ENCODE measurements around the gene ECE1. TPM values are rescaled to one million over a fixed set of nuclear protein-coding genes. Genes with fewer than 3 reads are reported as not detected.
A peak's percentile ranks its signal among the peaks of the same experiment; 100 is the strongest.

The ECE1 gene
- total and polyA plus RNA-seq, 2 of the 8 experiments (the other 6 are each of a cell fraction or from before 2014, with no cell fraction given) = 21.4 to 36.8 TPM

DNA sequence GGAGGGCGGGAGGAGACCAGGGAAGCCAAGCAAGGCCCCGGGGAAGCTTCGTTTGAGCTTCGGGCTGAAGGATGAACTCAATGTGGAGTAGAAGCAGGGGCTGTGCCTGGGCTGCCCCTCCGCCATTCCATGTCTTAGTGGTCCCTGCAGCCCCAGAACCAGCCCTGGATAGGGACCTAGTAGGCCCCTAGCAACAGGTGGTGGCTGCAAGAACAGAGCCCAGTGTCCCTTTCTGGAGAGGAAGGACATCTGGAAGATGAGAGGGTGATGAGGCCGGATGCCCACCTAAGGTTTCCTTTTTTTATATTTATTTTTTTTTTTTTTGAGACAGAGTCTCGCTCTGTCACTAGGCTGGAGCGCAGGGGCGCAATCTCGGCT, 27.2 kb downstream of the ECE1 start:
- Histone ChIP-seq H3K56ac (replicated peaks; ENCODE audit: insufficient read length, low read depth, low read length) (no peak overlapping the region), H2AFZ (ENCODE audit: low read length) (no peak overlapping the region), H2BK20ac (ENCODE audit: low read length) (no peak overlapping the region), H2AK5ac (ENCODE audit: low read depth, low read length) (no peak overlapping the region), H4K20me1 (replicated peaks in 1 of 2; ENCODE audit: control insufficient read depth in 1 of 2, insufficient read depth in 2 of 2, low read length in 2 of 2) (peaks cover 0 to 2% of the 10 kb centered on the region in 2 experiments), H3K27me3 (replicated peaks in 1 of 4; ENCODE audit: control insufficient read depth in 3 of 4, extremely low read depth in 1 of 4, insufficient read depth in 3 of 4, low read length in 3 of 4) (no peaks in the 10 kb centered on the region), H3K9ac (replicated peaks in 1 of 4; ENCODE audit: extremely low read depth in 1 of 4, low read depth in 3 of 4, low read length in 3 of 4) (no peak overlapping the region), H3K4me3 (ENCODE audit: extremely low read depth in 1 of 4, insufficient read depth in 2 of 4, low read depth in 3 of 4, low read length in 4 of 4) (no peak overlapping the region), H3K27ac (ENCODE audit: low read depth, low read length) (no peak overlapping the region), H3K23me2 (ENCODE audit: low read depth, low read length) (no peaks in the 10 kb centered on the region), H3K18ac (ENCODE audit: extremely low read depth, low read length) (no peak overlapping the region), H3K79me2 (ENCODE audit: control insufficient read depth in 1 of 2, insufficient read depth in 2 of 2, low read length in 2 of 2) (no peaks in the 10 kb centered on the region), H2BK120ac (replicated peaks; ENCODE audit: low read depth, low read length) (no peak overlapping the region), H3K79me1 (ENCODE audit: low read depth, low read length) (no peaks in the 10 kb centered on the region), H3K4ac (replicated peaks; ENCODE audit: insufficient read length, low read depth, low read length) (no peak overlapping the region), H3K14ac (ENCODE audit: insufficient read length) (no peak overlapping the region), H4K91ac (replicated peaks; ENCODE audit: insufficient read length, low read length) (no peak overlapping the region), H2BK5ac (ENCODE audit: low read depth, low read length) (peak overlapping the region; percentile 82; the same call in 1 of the 2 replicates), H2BK15ac (ENCODE audit: low read length) (no peak overlapping the region), H3K9me3 (ENCODE audit: insufficient read depth in 2 of 2, low read depth in 1 of 2, low read length in 1 of 2) (no peaks in the 10 kb centered on the region), H3K23ac (ENCODE audit: insufficient read length) (no peak overlapping the region), H2BK12ac (ENCODE audit: low read depth, low read length) (0 out of 2 replicates have a peak overlapping the region, but pooled peaks have one; percentile 11), H3K4me2 (ENCODE audit: insufficient read depth in 1 of 2, low read depth in 2 of 2, low read length in 2 of 2) (no peak overlapping the region; a peak in 1 of 4 replicates), H4K5ac (ENCODE audit: insufficient read length, low read depth, low read length) (no peak overlapping the region), H3K4me1 (replicated peaks in 1 of 4; ENCODE audit: control insufficient read depth in 3 of 4, insufficient read depth in 4 of 4, low read length in 3 of 4) (peaks cover 0 to 15% (median 7%) of the 10 kb centered on the region in 4 experiments; a peak in 5 of 7 replicates), H4K8ac (ENCODE audit: extremely low read depth, insufficient read depth, low read length) (no peak overlapping the region), H3K36me3 (ENCODE audit: control insufficient read depth in 2 of 4, insufficient read depth in 4 of 4, low read length in 3 of 4) (no peaks in the 10 kb centered on the region; a peak in 1 of 8 replicates)
- FAIRE-seq = no peak
- WGBS, 2 experiments (ENCODE audit: extremely low coverage in 1 of 2, insufficient coverage in 1 of 2, insufficient read length in 1 of 2, insufficient replicate concordance in 2 of 2, low coverage in 1 of 2, low lambda C conversion rate in 2 of 2, missing lambda C conversion rate in 1 of 2) = 82% methylated on average over 9 of the region's 10 CpGs; no CpG with 5 or more reads in 1 of the 2 experiments
- POLR2A ChIA-PET (ENCODE audit: partially characterized antibody) = interaction anchor here (1.0 to 1.7 kb wide), 5 partner anchors 55 to 82 kb away, joined by 3 to 8 read pairs (median 5); no protein-coding TSS in a partner anchor
- CTCF ChIA-PET (ENCODE audit: partially characterized antibody) = interaction anchor here (1.2 to 12.4 kb wide), 8 partner anchors 8 to 105 kb away, joined by 3 to 374 read pairs (median 6); no protein-coding TSS in a partner anchor
- no peak for DNase-seq (ENCODE audit: low read depth in 1 of 2, low spot score in 2 of 2)
- TF ChIP-seq GABPA (IDR thresholded peaks at IDR 0.05; ENCODE audit: borderline replicate concordance, insufficient read depth, low read length) = no peak
- no peak for TF ChIP-seq EP300 (IDR thresholded peaks at IDR 0.05; ENCODE audit: borderline replicate concordance in 1 of 2, low read depth in 2 of 2, low read length in 2 of 2)
- no peak for TF ChIP-seq HDAC2 (IDR thresholded peaks at IDR 0.05; ENCODE audit: borderline replicate concordance in 1 of 2, low read depth in 2 of 2, low read length in 2 of 2)
- TF ChIP-seq CTCF (IDR thresholded peaks at IDR 0.05; ENCODE audit: control extremely low read depth in 1 of 3, insufficient read depth in 1 of 3, low read depth in 1 of 3, low read length in 3 of 3) = no peak
- TF ChIP-seq RFX5 (IDR thresholded peaks at IDR 0.05; ENCODE audit: borderline replicate concordance, low read depth, low read length) = no peak
- no peak for TF ChIP-seq PHF8 (conservative IDR thresholded peaks at IDR 0.05; ENCODE audit: low read depth, low read length)
- no peak for TF ChIP-seq KDM5A (IDR thresholded peaks at IDR 0.05; ENCODE audit: low read length)
- no peak for TF ChIP-seq SP4 (IDR thresholded peaks at IDR 0.05; ENCODE audit: low read length)
- no peak for TF ChIP-seq CBX8 (IDR thresholded peaks at IDR 0.05; ENCODE audit: borderline replicate concordance, low read depth, low read length)
- TF ChIP-seq SP1 (IDR thresholded peaks at IDR 0.05; ENCODE audit: low read depth, low read length) = no peak
- no peak for TF ChIP-seq BACH1 (IDR thresholded peaks at IDR 0.05; ENCODE audit: low read length)
